Activated T-helper 2 cell treated with anti-CD3 and anti-CD28 coated beads, Interferon-gamma antibody, Interleukin-2, Interleukin-4, amounts not matched to agents 10 μg/mL and 5 μg/mL and 100 μg/mL, durations not matched to agents 14 hours and 24 hours and 36 hours (primary cell): Measurements from ENCODE around the gene KLHL8. TPM values are rescaled to one million over a fixed set of nuclear protein-coding genes. Genes with fewer than 3 reads are reported as not detected.

Experiments
- DNase-seq: peaks from one replicate; pipeline ENCODE4 v3.0.0; 2021; ENCODE audit warnings: low spot score
- H3K27ac Mint-ChIP-seq: one replicate; pipeline ENCODE4 v1.8.0; 2021; ENCODE audit warnings: mixed read lengths
- H3K27me3 Mint-ChIP-seq: one replicate; pipeline ENCODE4 v1.8.0; 2021; ENCODE audit warnings: low read depth, mixed read lengths
- H3K36me3 Mint-ChIP-seq: one replicate; pipeline ENCODE4 v1.8.0; 2021; ENCODE audit warnings: low read depth, mixed read lengths
- H3K4me1 Mint-ChIP-seq: one replicate; pipeline ENCODE4 v1.8.0; 2021; ENCODE audit warnings: low read depth, mixed read lengths
- H3K4me3 Mint-ChIP-seq: one replicate; pipeline ENCODE4 v1.8.0; 2021; ENCODE audit warnings: low read depth, mild to moderate bottlenecking, moderate library complexity, mixed read lengths
- H3K9me3 Mint-ChIP-seq: one replicate; pipeline ENCODE4 v1.8.0; 2021; ENCODE audit warnings: mixed read lengths
- intact Hi-C: fragments of 100-400 bp; cut with micrococcal nuclease; formaldehyde crosslinking; loops from one replicate; pipeline ENCODE4 v1.15.1; 2023
- total RNA-seq: library from RNA; stranded (reverse); gene quantifications from 2 replicates; pipeline ENCODE4 v1.2.3, GENCODE V29; 2022

Gene KLHL8
- total RNA-seq: 11.6 and 12.3 TPM in 2 replicates

DNA sequence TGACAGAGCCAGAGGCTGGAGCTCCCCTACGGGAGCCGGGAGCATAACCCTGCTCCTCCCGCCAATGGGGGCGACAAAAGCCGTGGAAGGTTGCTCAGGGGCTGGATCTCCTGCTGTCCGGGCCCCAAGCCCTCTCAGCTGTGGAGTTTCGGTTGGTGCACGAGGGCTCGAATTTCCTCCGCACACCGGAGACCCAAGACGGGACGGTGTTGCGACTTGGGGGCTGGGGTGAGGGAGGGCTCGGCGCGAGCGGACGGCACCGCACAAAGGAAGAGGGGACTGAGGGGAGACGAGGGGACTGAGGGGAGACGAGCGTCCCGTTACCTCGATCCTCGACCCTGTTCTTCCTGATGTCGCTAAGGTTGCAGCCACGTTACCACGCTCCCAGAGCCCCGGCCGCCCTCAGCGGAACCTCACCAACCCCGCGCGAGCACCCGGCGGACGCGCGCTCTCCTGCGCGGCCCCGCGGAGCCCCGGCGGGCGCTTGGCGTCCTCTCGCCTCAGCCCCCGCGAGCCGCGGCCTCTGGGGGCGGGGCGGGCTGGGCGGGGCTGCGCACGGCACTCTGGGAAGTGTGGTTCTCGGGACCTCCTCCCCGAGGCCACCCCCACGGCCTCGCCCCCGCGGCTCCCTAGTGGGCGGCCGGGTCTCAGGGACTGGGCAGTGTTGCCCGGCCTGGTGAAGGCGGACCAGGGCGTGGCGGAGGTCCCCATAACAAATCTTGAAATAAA lies at the start of gene KLHL8:
KLHL8 (minus strand) TSS at position 525 of the 729 bp plus-strand sequence. CDS start 25,079 bp downstream, outside the sequence.
- Mint-ChIP-seq H3K27me3 (peaks cover 11% of the 10 kb centered on the region), H3K4me1 (peaks cover 19% of the 10 kb centered on the region), H3K27ac (peak within 1 kb of the TSS; percentile 82), H3K9me3 (no peaks in the 10 kb centered on the region), H3K4me3 (peak within 1 kb of the TSS; percentile 89), H3K36me3 (no peaks in the 10 kb centered on the region)
- intact Hi-C loops: loop anchor here (1.0 to 2.0 kb wide), 2 partner anchors 27 to 284 kb away; no protein-coding TSS in a partner anchor
- DNase-seq: peak; percentile 85

DNA sequence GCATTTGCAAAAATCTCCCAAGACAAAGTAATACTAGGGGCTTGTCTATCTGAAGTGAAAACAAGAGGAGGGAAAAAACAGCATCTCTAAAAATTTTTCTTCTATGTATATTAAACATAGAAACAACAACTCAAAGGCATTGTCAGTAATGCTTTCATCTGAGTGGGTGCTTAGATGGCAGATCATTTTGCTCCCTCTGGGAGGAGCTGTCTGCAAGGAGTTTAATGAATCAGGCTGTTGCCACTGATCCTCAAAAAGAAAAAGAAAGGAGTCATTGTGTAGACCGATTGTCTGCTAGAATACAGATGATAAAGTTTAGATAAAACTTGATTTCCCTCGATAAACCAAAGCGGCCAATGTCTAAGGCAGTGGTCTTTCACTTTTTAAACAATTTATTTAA lies 49.7 kb upstream of the KLHL8 start:
- DNase-seq: no peak
- intact Hi-C loops: loop anchor here (5.0 kb wide), 1 partner anchor 197 kb away; no protein-coding TSS in a partner anchor
- peaks cover 8% of the 10 kb centered on the region for H3K27me3 Mint-ChIP-seq

DNA sequence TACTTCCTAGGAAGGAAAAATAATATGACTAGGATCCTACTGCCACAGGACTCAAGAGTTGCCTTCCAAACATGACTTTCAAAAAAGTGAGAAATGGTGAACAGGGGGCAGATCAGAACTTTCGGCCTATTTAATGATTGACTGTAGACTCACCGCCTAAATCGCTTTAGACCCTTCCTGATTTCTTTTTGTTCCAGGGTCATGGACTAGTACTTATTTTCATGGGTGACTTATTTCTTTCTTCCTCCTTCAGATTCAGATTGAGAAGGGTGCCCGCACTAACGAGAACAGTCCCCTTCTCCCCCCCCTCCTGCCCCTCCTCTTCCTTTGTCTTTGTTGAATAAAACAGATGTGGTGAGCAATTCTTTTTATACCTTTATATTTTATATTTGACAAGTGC lies 48.0 kb upstream of the KLHL8 start:
- H3K4me3 Mint-ChIP-seq: no peak overlapping the region
- peaks cover 4% of the 10 kb centered on the region for H3K4me1 Mint-ChIP-seq
- no peaks in the 10 kb centered on the region for H3K36me3 Mint-ChIP-seq
- intact Hi-C loops: no loop called here
- peaks cover 12% of the 10 kb centered on the region for H3K27me3 Mint-ChIP-seq
- H3K27ac Mint-ChIP-seq: no peak overlapping the region
- no peak for DNase-seq
- H3K9me3 Mint-ChIP-seq: no peaks in the 10 kb centered on the region

More for the DNA sequence above, 49.7 kb upstream of the KLHL8 start:
- Mint-ChIP-seq H3K36me3 (no peaks in the 10 kb centered on the region), H3K27ac (no peak overlapping the region), H3K4me3 (no peak overlapping the region), H3K4me1 (no peaks in the 10 kb centered on the region), H3K9me3 (no peaks in the 10 kb centered on the region)

- Mint-ChIP-seq H3K27ac (no peak overlapping the region), H3K4me3 (no peak overlapping the region), H3K9me3 (no peaks in the 10 kb centered on the region), H3K27me3 (peaks cover 12% of the 10 kb centered on the region), H3K36me3 (no peaks in the 10 kb centered on the region), H3K4me1 (peaks cover 4% of the 10 kb centered on the region)
- DNase-seq: no peak
- intact Hi-C loops: no loop called here
Measured at GRCh38 chr4:87266986-87267385, 46.6 kb upstream of the KLHL8 start.

- no peak overlapping the region for H3K4me3 Mint-ChIP-seq
Measured at GRCh38 chr4:87262886-87263285, 42.5 kb upstream of the KLHL8 start.

GRCh38 chr4:87260477-87260876 lies 40.1 kb upstream of the KLHL8 start:
- DNase-seq: no peak
- intact Hi-C loops: no loop called here
- Mint-ChIP-seq H3K4me3 (no peak overlapping the region), H3K27me3 (peaks cover 4% of the 10 kb centered on the region), H3K27ac (no peak overlapping the region), H3K9me3 (peaks cover 5% of the 10 kb centered on the region), H3K4me1 (peaks cover 4% of the 10 kb centered on the region), H3K36me3 (no peaks in the 10 kb centered on the region)

More at GRCh38 chr4:87262886-87263285, 42.5 kb upstream of the KLHL8 start:
- no peak for DNase-seq
- H3K27ac Mint-ChIP-seq: no peak overlapping the region
- no peaks in the 10 kb centered on the region for H3K9me3 Mint-ChIP-seq
- intact Hi-C loops: no loop called here
- H3K36me3 Mint-ChIP-seq: no peaks in the 10 kb centered on the region
- peaks cover 6% of the 10 kb centered on the region for H3K27me3 Mint-ChIP-seq
- peaks cover 4% of the 10 kb centered on the region for H3K4me1 Mint-ChIP-seq

- Mint-ChIP-seq H3K9me3 (peaks cover 8% of the 10 kb centered on the region), H3K4me3 (no peak overlapping the region)
Measured at GRCh38 chr4:87258677-87259076, 38.3 kb upstream of the KLHL8 start.

GRCh38 chr4:87257523-87257922 lies 37.1 kb upstream of the KLHL8 start:
- no peak for DNase-seq
- H3K9me3 Mint-ChIP-seq: peaks cover 8% of the 10 kb centered on the region
- H3K27me3 Mint-ChIP-seq: no peaks in the 10 kb centered on the region
- no peak overlapping the region for H3K27ac Mint-ChIP-seq
- intact Hi-C loops: no loop called here
- H3K4me1 Mint-ChIP-seq: no peaks in the 10 kb centered on the region
- H3K36me3 Mint-ChIP-seq: no peaks in the 10 kb centered on the region
- H3K4me3 Mint-ChIP-seq: no peak overlapping the region

More at GRCh38 chr4:87258677-87259076, 38.3 kb upstream of the KLHL8 start:
- no peak for DNase-seq
- H3K36me3 Mint-ChIP-seq: no peaks in the 10 kb centered on the region
- H3K4me1 Mint-ChIP-seq: no peaks in the 10 kb centered on the region
- intact Hi-C loops: no loop called here
- H3K27me3 Mint-ChIP-seq: no peaks in the 10 kb centered on the region
- no peak overlapping the region for H3K27ac Mint-ChIP-seq

DNA sequence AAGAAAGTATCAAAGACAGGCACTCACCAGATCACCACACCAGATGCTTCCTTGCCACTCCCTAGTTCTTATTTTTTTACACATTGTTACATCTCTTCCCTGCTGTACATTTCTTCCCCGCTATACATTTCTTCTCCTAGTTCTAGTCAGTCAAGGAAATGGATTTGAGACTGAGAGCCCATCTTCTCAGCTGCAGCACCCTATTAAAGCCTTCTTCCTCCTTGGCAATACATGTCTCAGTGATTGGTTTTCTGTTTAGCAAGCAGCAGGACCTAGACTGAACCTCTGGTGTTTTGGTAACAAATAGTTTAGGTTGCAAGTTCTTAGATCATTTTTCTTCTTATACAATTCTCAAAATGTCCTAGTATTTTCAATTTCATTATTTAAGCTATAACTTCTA lies 35.3 kb upstream of the KLHL8 start:
- Mint-ChIP-seq H3K4me3 (no peak overlapping the region), H3K36me3 (no peaks in the 10 kb centered on the region), H3K4me1 (no peaks in the 10 kb centered on the region), H3K27ac (no peak overlapping the region), H3K27me3 (no peaks in the 10 kb centered on the region), H3K9me3 (peaks cover 8% of the 10 kb centered on the region)
- intact Hi-C loops: loop anchor here (2.0 kb wide), 1 partner anchor 61 kb away; no protein-coding TSS in a partner anchor
- no peak for DNase-seq

- Mint-ChIP-seq H3K27me3 (peaks cover 7% of the 10 kb centered on the region), H3K27ac (no peak overlapping the region), H3K4me3 (no peak overlapping the region), H3K4me1 (no peaks in the 10 kb centered on the region), H3K9me3 (peaks cover 8% of the 10 kb centered on the region), H3K36me3 (no peaks in the 10 kb centered on the region)
- intact Hi-C loops: no loop called here
- DNase-seq: no peak
Measured at GRCh38 chr4:87251106-87251505, 30.7 kb upstream of the KLHL8 start.

DNA sequence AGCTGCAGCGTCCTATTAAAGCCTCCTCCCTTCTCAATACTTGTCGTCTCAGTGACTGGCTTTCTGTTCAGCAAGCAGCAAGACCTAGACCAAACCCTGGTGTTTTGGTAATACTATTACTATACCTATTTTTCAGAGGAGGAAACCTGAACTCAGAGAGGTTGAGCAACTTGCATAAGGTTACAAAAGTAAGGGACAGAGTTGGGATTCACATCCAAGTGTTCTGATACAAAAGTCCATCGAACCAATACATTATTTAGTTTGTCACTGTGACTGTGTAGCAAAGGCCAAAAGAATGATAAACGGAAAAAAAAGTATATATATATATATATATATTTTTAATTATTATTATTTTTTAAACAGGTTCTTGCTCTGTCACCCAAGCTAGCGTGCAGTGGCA lies 29.9 kb upstream of the KLHL8 start:
- DNase-seq: no peak
- H3K27me3 Mint-ChIP-seq: peaks cover 8% of the 10 kb centered on the region
- no peak overlapping the region for H3K27ac Mint-ChIP-seq
- H3K4me1 Mint-ChIP-seq: no peaks in the 10 kb centered on the region
- H3K36me3 Mint-ChIP-seq: no peaks in the 10 kb centered on the region
- peaks cover under 1% of the 10 kb centered on the region for H3K9me3 Mint-ChIP-seq
- intact Hi-C loops: no loop called here
- no peak overlapping the region for H3K4me3 Mint-ChIP-seq

DNA sequence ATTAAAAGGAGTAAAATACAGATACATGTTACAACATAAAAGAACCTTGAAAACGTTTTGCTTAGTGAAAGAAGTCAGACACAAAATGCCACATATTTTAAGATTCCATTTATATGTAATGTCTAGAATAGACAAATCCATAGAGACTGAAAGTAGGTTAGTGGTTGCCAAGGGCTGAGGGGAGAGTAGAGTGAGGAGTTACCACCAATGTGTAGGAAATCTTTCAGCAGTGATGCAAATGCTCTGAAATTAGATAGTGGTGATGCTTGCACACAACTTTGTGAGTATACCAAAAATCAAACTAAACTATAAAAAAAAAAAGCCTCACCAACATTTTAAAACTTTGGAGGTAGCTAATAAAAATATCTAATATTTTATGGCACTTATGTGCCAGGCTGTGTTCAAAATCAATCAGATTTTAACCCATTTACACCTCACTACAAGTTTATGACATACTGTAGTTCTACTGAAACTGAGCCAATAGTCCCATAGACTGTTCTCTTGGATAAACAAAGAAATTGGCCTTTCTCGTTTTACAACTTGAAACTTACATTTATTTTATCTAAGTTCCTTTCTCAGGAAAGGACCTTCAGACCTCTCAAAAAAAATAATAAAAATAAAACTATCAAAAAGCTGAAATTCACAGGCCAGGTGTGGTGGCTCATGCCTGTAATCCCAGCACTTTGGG lies 29.1 kb upstream of the KLHL8 start:
- H3K36me3 Mint-ChIP-seq: no peaks in the 10 kb centered on the region
- DNase-seq: no peak
- no peak overlapping the region for H3K4me3 Mint-ChIP-seq
- H3K27me3 Mint-ChIP-seq: peaks cover 11% of the 10 kb centered on the region
- H3K27ac Mint-ChIP-seq: no peak overlapping the region
- intact Hi-C loops: no loop called here
- peaks cover 4% of the 10 kb centered on the region for H3K9me3 Mint-ChIP-seq
- no peaks in the 10 kb centered on the region for H3K4me1 Mint-ChIP-seq

GRCh38 chr4:87243426-87244053 lies 23.1 kb upstream of the KLHL8 start:
- intact Hi-C loops: no loop called here
- no peak overlapping the region for H3K27ac Mint-ChIP-seq
- H3K4me1 Mint-ChIP-seq: no peaks in the 10 kb centered on the region
- no peak for DNase-seq
- peaks cover 29% of the 10 kb centered on the region for H3K27me3 Mint-ChIP-seq
- peaks cover 25% of the 10 kb centered on the region for H3K9me3 Mint-ChIP-seq
- no peak overlapping the region for H3K4me3 Mint-ChIP-seq
- no peaks in the 10 kb centered on the region for H3K36me3 Mint-ChIP-seq
